Adipocyte (in vitro differentiated cells): ENCODE measurements around the gene DNMT3A.

ENCODE experiments used
- DNase-seq: peaks from one replicate; pipeline ENCODE4 v3.0.0-alpha.2; 2015; ENCODE audit warnings: low read depth
- H3K27me3 ChIP-seq: replicated peaks from 2 replicates; pipeline ENCODE4 v1.7.0; 2013; ENCODE audit warnings: mild to moderate bottlenecking, low read length, moderate library complexity; ENCODE audit not compliant: control insufficient read depth, insufficient read depth
- H3K36me3 ChIP-seq: 2 replicates; pipeline ENCODE4 v1.7.0; 2013; ENCODE audit warnings: low read length, mild to moderate bottlenecking, moderate library complexity; ENCODE audit not compliant: control insufficient read depth, insufficient read depth, severe bottlenecking
- H3K4me1 ChIP-seq: 2 replicates; pipeline ENCODE4 v1.7.0; 2013; ENCODE audit warnings: mild to moderate bottlenecking, low read length, moderate library complexity; ENCODE audit not compliant: control insufficient read depth, insufficient read depth
- H3K4me3 ChIP-seq: 2 replicates; pipeline ENCODE4 v1.7.0; 2013; ENCODE audit warnings: mild to moderate bottlenecking, low read length, moderate library complexity
- H3K9ac ChIP-seq: 2 replicates; pipeline ENCODE4 v1.7.0; 2013; ENCODE audit warnings: mild to moderate bottlenecking, low read length, moderate library complexity
- H3K9me3 ChIP-seq: 2 replicates; pipeline ENCODE4 v1.7.0; 2013; ENCODE audit warnings: mild to moderate bottlenecking, low read length, moderate library complexity; ENCODE audit not compliant: control insufficient read depth

Gene DNMT3A

DNA sequence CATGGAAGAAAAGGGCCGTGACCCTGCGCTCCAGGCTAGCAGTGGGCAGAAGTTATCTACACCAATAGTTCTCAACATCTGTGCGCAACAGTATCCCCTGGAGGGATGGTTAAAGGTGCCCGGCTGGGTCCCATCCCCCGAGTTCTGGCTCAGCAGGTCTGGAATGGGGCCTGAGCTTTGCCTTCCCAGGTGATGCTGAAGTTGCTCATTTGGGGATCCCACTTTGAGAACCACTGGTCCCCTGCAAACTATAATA is 31.1 kb downstream of the DNMT3A start:
- Histone ChIP-seq H3K27me3 (no peaks in the 10 kb centered on the region), H3K9me3 (no peaks in the 10 kb centered on the region), H3K4me3 (no peak overlapping the region), H3K9ac (no peak overlapping the region), H3K36me3 (no peaks in the 10 kb centered on the region), H3K4me1 (peaks cover 14% of the 10 kb centered on the region)
- DNase-seq = no peak

DNA sequence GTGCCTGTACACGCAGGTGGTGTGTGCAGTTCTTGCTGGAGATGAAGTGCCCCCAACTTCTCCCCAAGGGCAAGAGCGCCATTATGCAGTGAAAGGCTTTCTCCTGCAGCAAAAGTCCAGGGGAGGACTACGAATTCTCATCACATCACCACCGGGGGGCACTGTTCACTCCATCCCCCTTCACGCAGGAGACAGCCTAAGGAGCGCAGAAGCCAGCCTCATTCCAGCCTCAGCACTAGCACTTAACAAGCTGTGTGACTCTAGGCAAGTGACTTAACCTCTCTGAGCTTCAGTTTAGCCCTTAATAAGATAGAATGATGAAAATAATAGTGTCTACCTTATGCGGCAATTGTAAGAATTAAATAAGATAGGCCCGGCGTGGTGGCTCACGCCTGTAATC is 32.3 kb downstream of the DNMT3A start:
- Histone ChIP-seq H3K9ac (no peak overlapping the region), H3K9me3 (no peaks in the 10 kb centered on the region), H3K4me1 (peaks cover 15% of the 10 kb centered on the region), H3K4me3 (no peak overlapping the region), H3K27me3 (no peaks in the 10 kb centered on the region), H3K36me3 (no peaks in the 10 kb centered on the region)
- peak; percentile 52 for DNase-seq

DNA sequence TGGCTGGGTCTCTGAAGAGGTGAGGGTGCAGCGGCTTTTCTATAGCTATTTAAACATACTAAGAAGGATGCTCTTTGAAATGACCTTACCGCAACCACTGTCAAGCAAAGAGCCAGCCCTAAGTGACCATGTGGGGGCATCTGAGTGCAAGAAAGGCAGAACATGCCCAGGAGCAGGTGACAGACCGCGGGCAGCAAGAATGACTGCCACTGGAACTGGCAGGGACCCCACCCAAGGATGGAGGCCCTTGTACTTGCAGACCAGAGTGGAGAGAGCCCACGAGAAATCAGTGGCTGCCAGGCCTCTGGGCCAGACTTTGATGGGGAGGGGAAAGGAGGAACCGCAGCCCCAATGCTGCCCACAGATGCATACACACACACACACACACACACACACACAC is 33.1 kb downstream of the DNMT3A start:
- no peaks in the 10 kb centered on the region for H3K36me3 ChIP-seq
- no peaks in the 10 kb centered on the region for H3K27me3 ChIP-seq

DNA sequence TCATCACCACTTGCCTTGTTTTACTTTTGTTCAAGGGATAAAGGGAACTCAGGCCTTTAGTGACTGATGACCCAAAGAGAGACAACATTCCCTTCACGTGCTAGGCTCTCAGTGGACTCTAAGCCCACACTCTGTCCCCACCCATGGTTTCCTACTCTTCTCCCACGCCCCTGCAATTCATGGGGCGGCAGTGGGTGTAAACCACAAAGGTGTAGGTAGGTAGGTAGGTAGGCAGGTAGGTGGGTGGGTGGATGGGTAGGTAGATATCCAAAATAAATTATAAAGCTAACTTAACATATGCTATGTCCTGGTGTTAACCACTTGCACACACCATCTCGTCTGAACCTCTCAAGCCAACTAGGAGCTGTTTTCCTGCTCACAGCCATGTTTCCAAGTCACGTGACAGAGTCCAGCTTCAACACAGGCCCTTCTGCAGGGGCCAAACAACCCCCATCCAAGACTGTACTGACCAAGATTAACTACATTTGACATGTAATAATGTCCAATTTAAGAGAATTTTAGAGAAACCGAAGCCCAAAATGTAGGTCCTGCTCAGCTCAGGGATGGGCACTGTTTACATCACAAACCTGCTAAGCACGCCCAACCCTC is 33.7 kb downstream of the DNMT3A start:
- Histone ChIP-seq H3K36me3 (no peaks in the 10 kb centered on the region), H3K9ac (no peak overlapping the region), H3K27me3 (no peaks in the 10 kb centered on the region)

More for the DNA sequence above, 33.1 kb downstream of the DNMT3A start:
- DNase-seq = no peak
- H3K9ac ChIP-seq = no peak overlapping the region
- H3K4me1 ChIP-seq = peaks cover 15% of the 10 kb centered on the region
- H3K4me3 ChIP-seq = no peak overlapping the region
- no peaks in the 10 kb centered on the region for H3K9me3 ChIP-seq

DNA sequence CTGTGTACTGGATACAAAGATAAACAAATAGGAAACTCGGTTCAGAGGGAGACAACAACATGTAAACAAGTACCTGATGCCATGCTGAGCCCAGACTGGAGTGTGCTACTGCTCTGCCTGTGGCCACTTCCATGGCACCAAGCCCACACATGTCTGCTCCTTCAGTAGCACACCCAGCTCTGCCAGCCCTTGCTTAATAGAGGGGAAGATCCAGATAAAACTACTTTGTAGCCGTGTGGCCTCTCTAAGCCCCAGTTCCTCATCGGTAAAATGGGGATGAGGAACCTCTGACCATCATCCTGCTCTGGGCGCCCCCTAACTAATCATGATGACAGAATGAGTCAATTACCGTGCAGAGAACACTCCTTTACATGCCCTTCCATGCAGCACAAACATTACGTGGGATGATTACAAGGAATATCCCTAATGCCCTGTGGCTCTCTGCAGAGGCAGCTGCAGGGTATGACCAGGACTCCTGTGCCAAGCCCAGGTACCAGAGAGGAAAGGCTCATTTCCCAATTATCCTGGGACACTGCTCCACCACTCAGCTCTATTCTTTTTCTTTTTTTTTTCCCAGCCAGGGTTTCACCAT is 34.9 kb downstream of the DNMT3A start:
- no peaks in the 10 kb centered on the region for H3K27me3 ChIP-seq
- no peak overlapping the region for H3K4me3 ChIP-seq
- no peaks in the 10 kb centered on the region for H3K36me3 ChIP-seq
- no peak for DNase-seq
- H3K9me3 ChIP-seq = no peaks in the 10 kb centered on the region
- peaks cover 15% of the 10 kb centered on the region for H3K4me1 ChIP-seq
- H3K9ac ChIP-seq = no peak overlapping the region

More for the DNA sequence above, 33.7 kb downstream of the DNMT3A start:
- no peak overlapping the region for H3K4me3 ChIP-seq
- H3K9me3 ChIP-seq = no peaks in the 10 kb centered on the region
- peaks cover 15% of the 10 kb centered on the region for H3K4me1 ChIP-seq
- no peak for DNase-seq

DNA sequence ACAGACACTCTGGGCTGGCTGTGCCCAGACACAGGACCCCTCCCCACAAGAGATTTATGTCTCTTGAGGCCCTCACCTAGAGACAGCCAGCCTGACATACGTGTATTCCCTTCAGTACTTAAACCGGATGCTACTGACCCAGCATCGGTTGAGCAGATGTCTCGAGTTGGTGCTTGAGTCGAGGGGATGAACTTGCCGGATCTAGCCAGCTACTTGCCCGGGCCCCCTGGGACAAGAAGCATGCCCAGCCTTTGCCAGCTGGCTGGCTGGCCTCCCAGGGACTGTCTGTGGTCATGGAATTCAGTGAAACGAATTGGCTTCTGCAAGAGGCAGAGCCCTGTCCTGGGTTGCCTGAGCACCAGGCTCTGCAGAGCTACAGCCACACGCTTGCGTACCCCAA is 36.0 kb downstream of the DNMT3A start:
- Histone ChIP-seq H3K27me3 (no peaks in the 10 kb centered on the region), H3K4me3 (no peak overlapping the region), H3K9me3 (no peaks in the 10 kb centered on the region), H3K4me1 (peaks cover 19% of the 10 kb centered on the region), H3K36me3 (no peaks in the 10 kb centered on the region), H3K9ac (no peak overlapping the region)
- DNase-seq = peak; percentile 12

DNA sequence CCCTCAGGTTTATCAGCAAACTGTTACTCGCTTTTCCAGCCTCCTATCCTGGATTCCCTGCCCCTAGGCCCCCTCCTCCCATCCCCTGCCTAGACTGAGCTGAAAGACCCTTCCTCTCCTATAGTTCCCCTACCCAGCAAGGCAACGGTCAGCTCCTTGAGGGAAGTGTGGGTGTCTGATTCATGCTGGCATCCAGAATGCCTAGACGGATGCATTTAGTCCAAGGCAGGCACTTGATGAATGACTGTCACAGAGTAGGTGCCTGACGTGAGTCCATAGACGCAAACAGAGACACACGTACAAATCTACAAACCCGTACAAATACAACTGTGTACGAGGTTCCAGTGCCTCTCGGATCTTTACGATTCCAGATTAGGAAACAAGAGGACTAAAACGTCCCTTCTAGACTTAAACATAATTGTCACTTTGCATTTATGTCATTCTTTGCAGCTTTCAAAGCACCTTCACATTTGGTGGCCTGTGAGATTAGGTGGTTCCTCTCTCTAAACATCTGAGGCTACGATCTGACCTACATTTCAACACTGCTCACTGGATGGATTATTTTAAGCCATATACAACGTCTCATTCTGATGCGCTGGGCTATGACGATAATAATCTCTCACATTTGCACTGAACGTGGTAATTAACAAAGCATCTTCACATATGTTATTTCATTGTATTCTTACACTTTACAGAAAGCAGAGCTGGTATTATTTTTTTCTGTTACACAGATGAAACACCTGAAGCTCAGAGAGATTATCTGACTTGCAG is 36.7 kb downstream of the DNMT3A start:
- Histone ChIP-seq H3K36me3 (no peaks in the 10 kb centered on the region), H3K4me3 (no peak overlapping the region), H3K4me1 (peaks cover 19% of the 10 kb centered on the region), H3K9ac (no peak overlapping the region), H3K9me3 (no peaks in the 10 kb centered on the region), H3K27me3 (no peaks in the 10 kb centered on the region)
- DNase-seq = no peak

DNA sequence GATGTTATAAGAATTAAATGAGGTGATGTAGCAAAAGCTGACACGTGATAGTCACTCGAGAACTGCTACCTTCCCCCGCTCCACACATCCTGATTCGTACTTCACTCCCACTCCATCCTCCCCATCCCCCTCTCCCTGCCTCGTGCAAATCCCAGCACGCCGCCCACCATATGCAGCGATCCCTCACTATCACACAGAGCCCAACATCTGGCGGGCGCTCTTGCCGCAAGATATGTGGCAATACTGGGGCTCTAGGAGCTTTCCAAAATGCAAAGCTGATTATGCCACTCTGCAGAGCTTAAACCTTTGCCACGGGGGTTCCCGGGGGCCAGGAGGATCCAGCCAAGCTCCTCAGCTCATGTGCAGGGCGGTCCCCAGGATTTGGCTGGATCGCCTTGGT is 37.4 kb downstream of the DNMT3A start:
- no peaks in the 10 kb centered on the region for H3K36me3 ChIP-seq
- H3K4me1 ChIP-seq = peaks cover 19% of the 10 kb centered on the region
- no peak overlapping the region for H3K4me3 ChIP-seq
- no peaks in the 10 kb centered on the region for H3K9me3 ChIP-seq
- DNase-seq = no peak
- no peak overlapping the region for H3K9ac ChIP-seq
- no peaks in the 10 kb centered on the region for H3K27me3 ChIP-seq

DNA sequence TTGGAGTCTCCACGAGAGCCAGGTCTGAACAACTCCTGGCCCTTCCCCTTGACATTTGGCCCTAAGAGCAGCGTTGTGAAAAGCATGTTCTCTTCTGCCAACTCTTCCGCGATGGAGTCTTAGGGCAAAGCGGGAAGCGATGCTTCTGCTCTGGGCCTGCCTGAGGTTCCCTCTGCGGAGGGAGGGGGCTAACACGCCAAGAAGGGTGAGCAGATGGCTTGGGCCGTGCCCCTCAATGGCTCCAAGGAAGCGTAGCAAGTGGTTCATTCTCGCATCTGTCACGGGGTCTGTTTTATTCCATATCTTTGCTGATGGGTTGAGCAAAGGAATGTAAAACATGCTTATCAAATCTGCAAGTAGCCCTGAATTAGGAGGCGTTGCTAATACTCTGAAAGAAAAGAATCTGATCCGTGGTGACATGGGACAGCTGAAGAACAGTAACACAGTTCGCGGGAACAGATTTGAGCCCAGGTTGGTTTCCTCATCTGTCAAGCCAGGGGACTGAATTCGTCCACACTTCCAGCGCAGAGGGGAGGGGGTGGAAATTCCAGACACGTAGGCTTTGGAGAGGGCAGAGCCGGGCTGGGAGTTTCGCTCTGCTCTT is 38.0 kb downstream of the DNMT3A start:
- Histone ChIP-seq H3K4me3 (no peak overlapping the region), H3K27me3 (no peaks in the 10 kb centered on the region), H3K9ac (no peak overlapping the region), H3K9me3 (no peaks in the 10 kb centered on the region), H3K36me3 (no peaks in the 10 kb centered on the region), H3K4me1 (peaks cover 19% of the 10 kb centered on the region)
- no peak for DNase-seq

DNA sequence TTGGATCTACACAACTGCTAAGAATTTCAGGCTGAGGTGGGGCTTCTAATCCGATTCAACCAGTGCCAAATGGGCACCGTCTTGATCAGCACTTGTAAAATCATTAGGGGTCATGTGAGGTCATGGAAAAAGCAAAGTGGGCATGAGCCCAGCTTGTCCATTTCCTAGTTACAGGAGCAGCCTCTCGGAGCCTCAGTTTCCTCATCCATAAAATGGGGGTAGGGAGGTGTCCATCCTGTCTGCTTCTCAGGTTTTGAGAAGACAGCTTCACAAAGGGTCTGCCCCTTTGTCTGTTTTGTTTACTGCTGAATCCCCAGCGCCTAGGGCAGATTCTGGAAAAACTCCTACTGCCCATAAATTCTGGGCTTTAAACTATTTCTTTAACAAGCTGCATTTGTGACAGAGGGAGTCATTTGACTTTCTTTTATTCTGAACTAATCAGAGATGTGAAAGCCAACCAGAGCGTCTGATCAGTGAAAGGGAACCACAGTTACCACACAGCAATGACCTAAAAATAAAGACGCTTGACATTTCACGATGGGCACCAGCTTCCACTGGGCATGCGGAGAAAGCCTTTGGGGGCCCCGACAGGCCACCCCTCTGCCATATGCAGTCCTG is 38.9 kb downstream of the DNMT3A start:
- H3K9ac ChIP-seq = no peak overlapping the region
- no peaks in the 10 kb centered on the region for H3K9me3 ChIP-seq
- H3K27me3 ChIP-seq = no peaks in the 10 kb centered on the region
- H3K4me3 ChIP-seq = no peak overlapping the region
- peaks cover 19% of the 10 kb centered on the region for H3K4me1 ChIP-seq
- DNase-seq = no peak
- no peaks in the 10 kb centered on the region for H3K36me3 ChIP-seq
